IMR-90 (cell line): Measurements from ENCODE around the gene TFB1M. TPM values are rescaled to one million over a fixed set of nuclear protein-coding genes. Genes with fewer than 3 reads are reported as not detected.

ENCODE experiments used
- ATAC-seq: fragments of 200-7000 bp; cut with Tn5 transposase; 2 replicates; pipeline ENCODE4 v1.9.1; 2020; ENCODE audit warnings: low read depth, mild to moderate bottlenecking, moderate library complexity
- BruUV-seq: library from RNA; stranded (reverse); fragments of 400-500 nt; replicated peaks from 2 replicates; lab custom pipeline; 2021; lab: Mats Ljungman, UMichigan
- CTCF ChIA-PET: fragments of 300-600 bp; formaldehyde crosslinking; extraction: SDS; loops from one replicate; lab custom pipeline; 2021; ENCODE audit warnings: antibody characterized with exemption; lab: Yijun Ruan, JAX
- POLR2A ChIA-PET: fragments of 300-600 bp; sonication (Branson Sonifier 250); formaldehyde crosslinking; loops from one replicate; lab custom pipeline; 2022; ENCODE audit warnings: antibody characterized with exemption; ENCODE audit not compliant: unreplicated experiment; lab: Charles Lee
- DNase-seq: peaks from one replicate; pipeline ENCODE4 v3.0.0; 2013
- H2AFZ ChIP-seq: replicated peaks from 2 replicates; pipeline ENCODE3; 2013; ENCODE audit warnings: low read length, mild to moderate bottlenecking; ENCODE audit not compliant: poor library complexity
- H2AK5ac ChIP-seq: 2 replicates; pipeline ENCODE4 v1.6.1; 2013; ENCODE audit warnings: low read depth, low read length, inconsistent platforms
- H2AK9ac ChIP-seq: replicated peaks from 2 replicates; pipeline ENCODE3; 2013; ENCODE audit warnings: mild to moderate bottlenecking, low read depth, low read length, moderate library complexity; ENCODE audit not compliant: poor library complexity
- H2BK120ac ChIP-seq: 2 replicates; pipeline ENCODE4 v1.6.1; 2013; ENCODE audit warnings: low read depth, low read length, inconsistent platforms
- H2BK15ac ChIP-seq: 3 replicates; pipeline ENCODE4 v1.6.1; 2013; ENCODE audit warnings: low read depth, low read length, inconsistent platforms
- H2BK20ac ChIP-seq: 2 replicates; pipeline ENCODE4 v1.6.1; 2013; ENCODE audit warnings: low read depth, mild to moderate bottlenecking, inconsistent platforms, low read length, moderate library complexity
- H2BK5ac ChIP-seq: 2 replicates; pipeline ENCODE4 v1.6.1; 2013; ENCODE audit warnings: mild to moderate bottlenecking, low read depth, low read length, inconsistent platforms; ENCODE audit not compliant: poor library complexity, severe bottlenecking
- H3K14ac ChIP-seq: replicated peaks from 2 replicates; pipeline ENCODE4 v1.6.1; 2013; ENCODE audit warnings: low read depth, low read length, inconsistent platforms
- H3K18ac ChIP-seq: 2 replicates; pipeline ENCODE4 v1.6.1; 2013; ENCODE audit warnings: low read depth, low read length, control low read depth
- H3K23ac ChIP-seq: 2 replicates; pipeline ENCODE4 v1.6.1; 2013; ENCODE audit warnings: low read depth, low read length, inconsistent platforms
- H3K27ac ChIP-seq: 2 replicates; pipeline ENCODE4 v1.5.1; 2013; ENCODE audit warnings: mild to moderate bottlenecking, control low read depth, low read length; ENCODE audit not compliant: insufficient read depth
- H3K27me3 ChIP-seq: 2 replicates; pipeline ENCODE4 v1.6.1; 2013; ENCODE audit warnings: low read length; ENCODE audit not compliant: control insufficient read depth, insufficient read depth
- H3K36me3 ChIP-seq: 2 replicates; pipeline ENCODE4 v1.6.1; 2013; ENCODE audit warnings: low read length, mixed read lengths; ENCODE audit not compliant: control insufficient read depth, insufficient read depth
- H3K4ac ChIP-seq: 2 replicates; pipeline ENCODE4 v1.6.1; 2013; ENCODE audit warnings: low read depth, low read length, inconsistent platforms
- H3K4me1 ChIP-seq: 2 replicates; pipeline ENCODE4 v1.6.1; 2013; ENCODE audit warnings: low read length, mixed read lengths; ENCODE audit not compliant: control insufficient read depth, insufficient read depth
- H3K4me2 ChIP-seq: 2 replicates; pipeline ENCODE4 v1.6.1; 2013; ENCODE audit warnings: low read depth, mild to moderate bottlenecking, control low read depth, low read length, moderate library complexity
- H3K4me3 ChIP-seq: 2 replicates; pipeline ENCODE4 v1.5.1; 2013; ENCODE audit warnings: low read depth, mild to moderate bottlenecking, control low read depth, low read length, moderate library complexity; ENCODE audit not compliant: insufficient read depth
- H3K56ac ChIP-seq: 2 replicates; pipeline ENCODE4 v1.6.1; 2013; ENCODE audit warnings: low read length, inconsistent platforms; ENCODE audit not compliant: insufficient read depth; ENCODE audit errors: extremely low read depth
- H3K79me1 ChIP-seq, 2 experiments: 2 replicates each; pipeline ENCODE4 v1.6.1; 2013; ENCODE audit warnings: low read length in 2 of 2, inconsistent platforms in 1 of 2, low read depth in 1 of 2
- H3K9ac ChIP-seq: 2 replicates; pipeline ENCODE4 v1.6.1; 2013; ENCODE audit warnings: low read depth, low read length, control low read depth
- H3K9me1 ChIP-seq: 2 replicates; pipeline ENCODE4 v1.6.1; 2013; ENCODE audit warnings: low read length, inconsistent platforms; ENCODE audit not compliant: insufficient read depth
- H3K9me3 ChIP-seq: 2 replicates; pipeline ENCODE4 v1.6.1; 2013; ENCODE audit warnings: low read length; ENCODE audit not compliant: control insufficient read depth, insufficient read depth
- H4K20me1 ChIP-seq: 2 replicates; pipeline ENCODE4 v1.6.1; 2013; ENCODE audit warnings: low read length, inconsistent platforms; ENCODE audit not compliant: insufficient read depth
- H4K5ac ChIP-seq: 2 replicates; pipeline ENCODE4 v1.6.1; 2013; ENCODE audit warnings: mild to moderate bottlenecking, low read depth, low read length, control low read depth
- H4K8ac ChIP-seq, 2 experiments: 2 replicates each; pipeline ENCODE4 v1.6.1; 2013; ENCODE audit warnings: low read depth in 2 of 2, low read length in 2 of 2, control low read depth in 1 of 2, inconsistent platforms in 1 of 2
- H4K91ac ChIP-seq: 2 replicates; pipeline ENCODE4 v1.6.1; 2013; ENCODE audit warnings: low read depth, low read length, inconsistent platforms; ENCODE audit not compliant: insufficient read depth
- BHLHE40 ChIP-seq: fragments of 150-350 bp; IDR thresholded peaks from 2 replicates; pipeline ENCODE4 v1.6.1; 2016; ENCODE audit warnings: mild to moderate bottlenecking, low read depth, low read length
- CEBPB ChIP-seq: IDR thresholded peaks from 2 replicates; pipeline ENCODE4 v1.6.1; 2012; ENCODE audit warnings: low read depth, low read length, improper control_type of control experiment
- FOS ChIP-seq: fragments of 150-350 bp; IDR thresholded peaks from 2 replicates; pipeline ENCODE4 v1.6.1; 2016; ENCODE audit warnings: low read depth, low read length
- MAFK ChIP-seq: IDR thresholded peaks from 2 replicates; pipeline ENCODE4 v1.6.1; 2012; ENCODE audit warnings: low read depth, low read length, improper control_type of control experiment
- MAZ ChIP-seq: IDR thresholded peaks from 2 replicates; pipeline ENCODE4 v1.6.1; 2012; ENCODE audit warnings: low read depth, mild to moderate bottlenecking, low read length, improper control_type of control experiment, moderate library complexity, borderline replicate concordance
- POLR2A ChIP-seq: IDR thresholded peaks from 2 replicates; pipeline ENCODE4 v1.6.1; 2012; ENCODE audit warnings: mild to moderate bottlenecking, low read depth, low read length
- RAD21 ChIP-seq: IDR thresholded peaks from 2 replicates; pipeline ENCODE4 v1.6.1; 2012; ENCODE audit warnings: low read length, improper control_type of control experiment
- RFX5 ChIP-seq: IDR thresholded peaks from 2 replicates; pipeline ENCODE4 v1.8.0; 2012; ENCODE audit warnings: low read depth, mild to moderate bottlenecking, low read length, moderate library complexity
- SMC3 ChIP-seq: fragments of 150-350 bp; IDR thresholded peaks from 2 replicates; pipeline ENCODE4 v1.6.1; 2016; ENCODE audit warnings: low read depth, mild to moderate bottlenecking, antibody characterized with exemption, low read length, moderate library complexity
- WGBS, 2 experiments: methylation state at CpG; one replicate each; pipeline versions ENCODE4 v1.1.5 to v1.1.7; 2013; ENCODE audit warnings: missing lambda C conversion rate in 2 of 2; ENCODE audit not compliant: insufficient read length in 1 of 2; ENCODE audit errors: extremely low coverage in 2 of 2; 5-methylcytosine and 5-hydroxymethylcytosine counted together
- dilution Hi-C: fragments of 300-500 bp; cut with HindIII; formaldehyde crosslinking; loops from one replicate; pipeline ENCODE4 v1.14.3; 2018; ENCODE audit warnings: low sequenced_read_pairs; ENCODE audit not compliant: unreplicated experiment
- in situ Hi-C: fragments of 300-500 bp; cut with MboI; formaldehyde crosslinking; loops from 3 replicates; pipeline ENCODE4 v1.14.3; 2019; ENCODE audit warnings: low sequenced_read_pairs, inconsistent platforms, mixed read lengths
- intact Hi-C: fragments of 100-400 bp; cut with micrococcal nuclease; formaldehyde crosslinking; loops from 2 replicates; pipeline ENCODE4 v1.10.0; 2022
- polyA plus RNA-seq, 3 experiments: library from polyadenylated mRNA; depleted of rRNA; stranded (reverse); fragments of >200 nt; gene quantifications; 2 replicates each; pipeline ENCODE4 v1.2.3, GENCODE V29; 2012; ENCODE audit warnings: low replicate concordance in 1 of 3
- total RNA-seq: library from RNA; depleted of rRNA; stranded (reverse); fragments of >200 nt; gene quantifications from 2 replicates; pipeline ENCODE4 v1.2.3, GENCODE V29; 2012
- TF ChIP-seq, protein P1 (sequence below): fragments of 150-350 bp; IDR thresholded peaks from 2 replicates; pipeline ENCODE4 v1.6.1; 2017; ENCODE audit warnings: mild to moderate bottlenecking, antibody characterized with exemption, low read length, low read depth

The TFB1M gene
- total and polyA plus RNA-seq, 2 of the 4 experiments (the other 2 are of a cell fraction): 18.1 to 22.4 TPM

DNA sequence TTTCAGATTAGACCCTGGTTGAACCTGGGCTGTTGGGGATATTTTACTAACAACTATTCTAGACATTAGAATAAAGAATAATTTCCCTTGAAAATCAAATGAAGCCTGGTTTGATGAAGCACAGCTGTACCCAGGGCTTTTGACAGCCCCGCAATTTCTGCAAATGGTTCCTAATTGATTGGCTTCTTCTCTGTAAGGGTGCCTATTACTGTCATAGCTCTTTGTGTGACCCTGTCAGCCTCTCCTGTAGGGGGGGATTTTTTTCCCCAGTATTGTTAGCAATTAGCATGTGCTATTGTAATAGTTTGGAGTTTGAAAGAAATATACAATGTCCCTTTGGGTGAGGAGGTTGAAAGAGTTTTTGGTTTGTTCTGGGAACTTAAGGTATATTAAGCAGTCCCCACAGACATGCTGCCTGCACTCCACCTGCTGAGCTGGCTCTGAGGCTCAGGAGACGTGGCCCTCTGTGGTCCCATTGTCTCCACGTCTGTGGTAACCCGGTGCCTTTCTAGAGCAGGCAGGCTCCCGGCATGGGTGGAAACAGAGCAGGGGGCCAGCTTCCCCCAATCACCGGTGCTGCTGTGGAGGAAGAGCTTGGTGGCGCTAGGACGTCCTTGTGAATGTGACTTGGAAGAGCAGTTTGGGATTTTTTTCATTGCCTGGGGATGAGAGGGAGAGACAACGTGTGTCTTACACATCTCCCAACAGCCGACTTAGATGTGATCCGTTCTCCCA is 97.8 kb downstream of the TFB1M start:
- no peak for ATAC-seq
- Histone ChIP-seq H2AK9ac (no peak overlapping the region), H3K18ac (no peak overlapping the region), H3K4me1 (no peaks in the 10 kb centered on the region), H3K4me3 (no peak overlapping the region), H3K27ac (no peak overlapping the region), H3K9me1 (no peaks in the 10 kb centered on the region), H3K56ac (no peak overlapping the region), H3K4me2 (no peak overlapping the region), H2BK15ac (no peak overlapping the region), H3K79me1 (no peaks in the 10 kb centered on the region), H3K4ac (no peak overlapping the region), H2AK5ac (no peak overlapping the region), H4K20me1 (no peaks in the 10 kb centered on the region), H3K9ac (no peak overlapping the region), H3K36me3 (no peaks in the 10 kb centered on the region; the same call in 1 of the 2 replicates), H3K23ac (no peak overlapping the region), H3K27me3 (no peaks in the 10 kb centered on the region), H2BK20ac (no peak overlapping the region), H3K9me3 (no peaks in the 10 kb centered on the region), H2BK5ac (no peak overlapping the region), H4K8ac (no peak overlapping the region), H4K91ac (no peak overlapping the region), H2BK120ac (no peak overlapping the region), H4K5ac (no peak overlapping the region), H2AFZ (no peak overlapping the region), H3K14ac (no peak overlapping the region)
- dilution Hi-C loops: no loop called here
- ChIA-PET CTCF (no interaction called here), POLR2A (no interaction called here)
- DNase-seq: no peak
- no CpG with 5 or more reads among the region's 11 CpGs for WGBS, 2 experiments
- intact Hi-C loops: no loop called here
- TF ChIP-seq BHLHE40: no peak
- TF ChIP-seq RAD21: no peak
- TF ChIP-seq, protein P1, sequence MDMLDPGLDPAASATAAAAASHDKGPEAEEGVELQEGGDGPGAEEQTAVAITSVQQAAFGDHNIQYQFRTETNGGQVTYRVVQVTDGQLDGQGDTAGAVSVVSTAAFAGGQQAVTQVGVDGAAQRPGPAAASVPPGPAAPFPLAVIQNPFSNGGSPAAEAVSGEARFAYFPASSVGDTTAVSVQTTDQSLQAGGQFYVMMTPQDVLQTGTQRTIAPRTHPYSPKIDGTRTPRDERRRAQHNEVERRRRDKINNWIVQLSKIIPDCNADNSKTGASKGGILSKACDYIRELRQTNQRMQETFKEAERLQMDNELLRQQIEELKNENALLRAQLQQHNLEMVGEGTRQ: no peak
- TF ChIP-seq POLR2A: no peak
- no peak for TF ChIP-seq MAFK
- TF ChIP-seq MAZ: no peak
- TF ChIP-seq FOS: no peak
- no peak for TF ChIP-seq CEBPB
- no peak for TF ChIP-seq SMC3
- no peak for TF ChIP-seq RFX5
- BruUV-seq: no TSS peak
- in situ Hi-C loops: no loop called here
